Thymus (tissue), 11 donors: ENCODE results near the gene KDF1. TPM values are rescaled to one million over a fixed set of nuclear protein-coding genes. Genes with fewer than 3 reads are reported as not detected.

Experiments
- DNase-seq, 9 donors: peaks; one replicate each; pipeline ENCODE4 v3.0.0-alpha.2; 2013; ENCODE audit warnings: low spot score in 9 of 9, low read depth in 6 of 9, missing footprints in 1 of 9
- H3K27ac ChIP-seq, 2 donors: one replicate each; pipeline ENCODE4 v1.5.1; 2013; ENCODE audit warnings: control low read depth in 1 of 2, low read depth in 1 of 2, low read length in 1 of 2, mild to moderate bottlenecking in 1 of 2, moderate library complexity in 1 of 2
- H3K27me3 ChIP-seq, 2 donors: one replicate each; pipeline ENCODE4 v1.5.1; 2013; ENCODE audit warnings: low read length in 1 of 2; ENCODE audit not compliant: control insufficient read depth in 2 of 2, insufficient read depth in 1 of 2
- H3K36me3 ChIP-seq, 2 donors: one replicate each; pipeline ENCODE4 v1.5.1; 2013; ENCODE audit warnings: low read length in 1 of 2, mild to moderate bottlenecking in 1 of 2, moderate library complexity in 1 of 2; ENCODE audit not compliant: control insufficient read depth in 2 of 2, insufficient read depth in 2 of 2
- H3K4me1 ChIP-seq, 2 donors: one replicate each; pipeline ENCODE4 v1.5.1; 2013; ENCODE audit warnings: low read length in 2 of 2; ENCODE audit not compliant: control insufficient read depth in 2 of 2, insufficient read depth in 2 of 2
- H3K4me3 ChIP-seq, 2 donors: one replicate each; pipeline ENCODE4 v1.5.1; 2013; ENCODE audit warnings: low read length in 2 of 2, control low read depth in 1 of 2, mild to moderate bottlenecking in 1 of 2
- H3K9me3 ChIP-seq, 2 donors: one replicate each; pipeline ENCODE4 v1.5.1; 2013; ENCODE audit warnings: low read length in 1 of 2, mild to moderate bottlenecking in 1 of 2; ENCODE audit not compliant: control insufficient read depth in 2 of 2, insufficient read depth in 1 of 2
- WGBS: extraction: QIAGEN DNeasy Blood & Tissue Kit; methylation state at CpG from one replicate; pipeline ENCODE4 v1.1.7; 2013; 5-methylcytosine and 5-hydroxymethylcytosine counted together
- polyA plus RNA-seq: library from polyadenylated mRNA; stranded (reverse); fragments of 200-250 nt; gene quantifications from one replicate; pipeline ENCODE4 v1.2.3, GENCODE V29; 2013
- total RNA-seq: library from RNA; stranded (reverse); fragments of 120-200 nt; gene quantifications from one replicate; pipeline ENCODE4 v1.2.4, GENCODE V29; 2013
- donor health status: healthy.

Gene KDF1
- total and polyA plus RNA-seq, 2 donors = 2.5 to 6.8 TPM

- WGBS = 65% methylated on average over 18 of the region's 18 CpGs
- H3K36me3 ChIP-seq = peaks cover 14 to 19% of the 10 kb centered on the region in 2 donors
- H3K27me3 ChIP-seq = no peaks in the 10 kb centered on the region
- no peaks in the 10 kb centered on the region for H3K9me3 ChIP-seq
- H3K27ac ChIP-seq = peak overlapping the region in 1 of 2 donors; percentile 88
- H3K4me3 ChIP-seq = peak overlapping the region; percentile 96 to 97
- H3K4me1 ChIP-seq = peaks cover 10 to 19% of the 10 kb centered on the region in 2 donors
- DNase-seq = no peak
Observed at GRCh38 chr1:26900815-26901511, 59.3 kb downstream of the KDF1 start.

GRCh38 chr1:26900001-26900814 is 60.1 kb downstream of the KDF1 start, which contains the start of gene GPATCH3:
TSS of gene GPATCH3 (minus strand) at chr1:26900467. CDS start at chr1:26900442, 25 bp downstream.
- Histone ChIP-seq H3K36me3 (peaks cover 19 to 20% of the 10 kb centered on the region in 2 donors), H3K9me3 (no peaks in the 10 kb centered on the region), H3K4me3 (peak within 1 kb of the TSS; percentile 96 to 97), H3K27me3 (no peaks in the 10 kb centered on the region), H3K27ac (peak within 1 kb of the TSS; percentile 88 to 89), H3K4me1 (peaks cover 10 to 19% of the 10 kb centered on the region in 2 donors)
- under 1% methylated on average over 50 of the region's 50 CpGs for WGBS
- peak; percentile 74 to 95 (median 90) for DNase-seq

Other genes with a start within 250 kb of the KDF1 start
- 9.4 TPM for gene PIGV, start 172.5 kb downstream of the KDF1 start, total RNA-seq
- 10.6 TPM for gene PIGV, start 172.5 kb downstream of the KDF1 start, polyA plus RNA-seq
- gene ZDHHC18, start 133.8 kb downstream of the KDF1 start, total RNA-seq = 9.0 TPM
- gene ZDHHC18, start 133.8 kb downstream of the KDF1 start, polyA plus RNA-seq = 9.1 TPM
- 16.7 TPM for gene SFN, start 97.3 kb downstream of the KDF1 start, total RNA-seq
- gene SFN, start 97.3 kb downstream of the KDF1 start, polyA plus RNA-seq = 191 TPM
- 10.1 TPM for gene GPN2, start 70.2 kb downstream of the KDF1 start, total RNA-seq
- 17.9 TPM for gene GPN2, start 70.2 kb downstream of the KDF1 start, polyA plus RNA-seq
- 10.4 TPM for gene GPATCH3, start 60.0 kb downstream of the KDF1 start, total RNA-seq
- 15.8 TPM for gene GPATCH3, start 60.0 kb downstream of the KDF1 start, polyA plus RNA-seq
- 0.19 TPM for gene NR0B2, start 46.5 kb downstream of the KDF1 start, total RNA-seq
- 0.18 TPM for gene NR0B2, start 46.5 kb downstream of the KDF1 start, polyA plus RNA-seq
- 51.6 TPM for gene NUDC, start 38.7 kb downstream of the KDF1 start, total RNA-seq
- gene NUDC, start 38.7 kb downstream of the KDF1 start, polyA plus RNA-seq = 48.1 TPM
- gene TRNP1, start 33.2 kb upstream of the KDF1 start, total RNA-seq = 2.3 TPM
- 11.6 TPM for gene TRNP1, start 33.2 kb upstream of the KDF1 start, polyA plus RNA-seq
- gene TENT5B, start 52.4 kb upstream of the KDF1 start, total RNA-seq = 0.85 TPM
- 6.2 TPM for gene TENT5B, start 52.4 kb upstream of the KDF1 start, polyA plus RNA-seq
- 1.7 TPM for gene SLC9A1, start 194.7 kb upstream of the KDF1 start, total RNA-seq
- gene SLC9A1, start 194.7 kb upstream of the KDF1 start, polyA plus RNA-seq = 11.1 TPM